ENCODE measurements around the gene PSMD1.

- no peak for TF ChIP-seq CTCF (conservative IDR thresholded peaks at IDR 0.05 in 1 of 2, IDR thresholded peaks at IDR 0.05 in 1 of 2; ENCODE audit: extremely low read depth in 1 of 2, insufficient read depth in 1 of 2, low read depth in 1 of 2, low read length in 2 of 2)
- TF ChIP-seq EZH2 (IDR thresholded peaks at IDR 0.05; ENCODE audit: borderline replicate concordance, low read length) = no peak
Measured at GRCh38 chr2:231059756-231060155, 3.1 kb downstream of the PSMD1 start.
